GM12878 (cell line): ENCODE results near the gene EIF3D.

Experiments used
- ETV6 ChIP-seq, 2 experiments: fragments of 450-650 bp in 1 of 2; IDR thresholded peaks in 1 of 2; conservative IDR thresholded peaks in 1 of 2; 2 replicates each; pipeline ENCODE4 v1.6.1; 2014; ENCODE audit warnings: antibody characterized with exemption in 1 of 2, borderline replicate concordance in 1 of 2, low read depth in 1 of 2, mild to moderate bottlenecking in 1 of 2, moderate library complexity in 1 of 2
- EZH2 ChIP-seq: IDR thresholded peaks from 2 replicates; pipeline ENCODE4 v1.6.1; 2012; ENCODE audit warnings: low read depth, mild to moderate bottlenecking, control low read depth, inconsistent platforms, low read length, borderline replicate concordance; ENCODE audit not compliant: control insufficient read depth
- JUND ChIP-seq: IDR thresholded peaks from 2 replicates; pipeline ENCODE4 v1.6.1; 2012; ENCODE audit warnings: low read depth, mild to moderate bottlenecking, low read length, improper control_type of control experiment, moderate library complexity
- POLR2A ChIP-seq: IDR thresholded peaks from 2 replicates; pipeline ENCODE4 v1.6.1; 2011; ENCODE audit warnings: low read depth, mild to moderate bottlenecking, low read length
- TCF3 ChIP-seq: IDR thresholded peaks from 2 replicates; pipeline ENCODE4 v1.6.1; 2012; ENCODE audit warnings: low read depth, mild to moderate bottlenecking, low read length, borderline replicate concordance; ENCODE audit not compliant: insufficient read depth
- TF ChIP-seq, protein P1 (sequence below): IDR thresholded peaks from 2 replicates; pipeline ENCODE4 v1.6.1; 2012; ENCODE audit warnings: low read depth, low read length, improper control_type of control experiment
- TF ChIP-seq, protein P2 (sequence below): IDR thresholded peaks from 2 replicates; pipeline ENCODE4 v1.6.1; 2011; ENCODE audit warnings: low read depth, mild to moderate bottlenecking, low read length, moderate library complexity, borderline replicate concordance; ENCODE audit errors: extremely low read depth

DNA sequence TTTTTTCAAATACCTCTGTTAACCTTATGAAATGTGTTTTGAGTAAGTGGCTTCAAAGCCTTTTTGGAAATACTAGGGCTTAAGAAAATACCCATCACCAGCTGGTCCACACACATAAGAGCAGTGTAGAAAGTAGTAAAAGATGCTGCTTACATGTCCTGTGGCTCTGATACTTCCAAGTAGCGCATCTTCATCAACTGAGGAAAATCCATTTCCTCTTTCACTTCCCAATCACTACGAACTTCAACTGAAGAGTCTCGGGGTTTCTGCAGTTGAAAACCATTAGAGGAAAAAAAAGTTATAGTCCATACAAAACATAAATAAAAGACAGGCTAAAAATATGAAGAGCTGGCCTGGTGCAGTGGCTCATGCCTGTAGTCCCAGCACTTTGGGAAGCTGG, 8.5 kb downstream of the EIF3D start:
- TF ChIP-seq, protein P1, sequence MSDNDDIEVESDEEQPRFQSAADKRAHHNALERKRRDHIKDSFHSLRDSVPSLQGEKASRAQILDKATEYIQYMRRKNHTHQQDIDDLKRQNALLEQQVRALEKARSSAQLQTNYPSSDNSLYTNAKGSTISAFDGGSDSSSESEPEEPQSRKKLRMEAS = no peak
- TF ChIP-seq TCF3 (no peak), ETV6 (conservative IDR thresholded peaks at IDR 0.05 in 1 of 2, IDR thresholded peaks at IDR 0.05 in 1 of 2; ENCODE audit: borderline replicate concordance in 1 of 2, low read depth in 1 of 2) (no peak), JUND (no peak), EZH2 (no peak), POLR2A (no peak)
- TF ChIP-seq, protein P2, sequence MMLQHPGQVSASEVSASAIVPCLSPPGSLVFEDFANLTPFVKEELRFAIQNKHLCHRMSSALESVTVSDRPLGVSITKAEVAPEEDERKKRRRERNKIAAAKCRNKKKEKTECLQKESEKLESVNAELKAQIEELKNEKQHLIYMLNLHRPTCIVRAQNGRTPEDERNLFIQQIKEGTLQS = no peak
